ENCODE data around the gene ACER2. TPM values are rescaled to one million over a fixed set of nuclear protein-coding genes. Genes with fewer than 3 reads are reported as not detected.
A peak's percentile ranks its signal among the peaks of the same experiment; 100 is the strongest.
"Not testable (repeated sequence)": the region's sequence is repeated elsewhere in the genome, so short reads cannot be mapped to it uniquely, and the experiment has no call there.

ACER2 gene
- total RNA-seq, 1 donor, result 4.7 TPM

- no peak overlapping the region for H3K4me3 ChIP-seq (ENCODE audit: low read depth, low read length)
- no peak for TF ChIP-seq CTCF (IDR thresholded peaks at IDR 0.05; ENCODE audit: insufficient read depth, low read depth, low read length)
- DNase-seq (ENCODE audit: low read depth), result no peak
Observed at GRCh38 chr9:19405771-19406170, 3.0 kb upstream of the ACER2 start.

GRCh38 chr9:19408316-19408692, 505 bp upstream of the ACER2 start:
- TF ChIP-seq CTCF (IDR thresholded peaks at IDR 0.05; ENCODE audit: insufficient read depth, low read depth, low read length), result no peak
- DNase-seq (ENCODE audit: low read depth), result no peak
- H3K4me3 ChIP-seq (ENCODE audit: low read depth, low read length), result peak overlapping the region; percentile 86

- no peak for TF ChIP-seq CTCF (IDR thresholded peaks at IDR 0.05; ENCODE audit: insufficient read depth, low read depth, low read length)
- peak overlapping the region; percentile 86 for H3K4me3 ChIP-seq (ENCODE audit: low read depth, low read length)
- peak; percentile 65 for DNase-seq (ENCODE audit: low read depth)
Observed at GRCh38 chr9:19409401-19410194, 789 bp downstream of the ACER2 start.

- DNase-seq (ENCODE audit: low read depth), result no peak
- TF ChIP-seq CTCF (IDR thresholded peaks at IDR 0.05; ENCODE audit: insufficient read depth, low read depth, low read length), result no peak
- H3K4me3 ChIP-seq (ENCODE audit: low read depth, low read length), result peak overlapping the region; percentile 86
Observed at GRCh38 chr9:19410195-19410503, 1.3 kb downstream of the ACER2 start.

- DNase-seq (ENCODE audit: low read depth), result peak; percentile 36
- no peak overlapping the region for H3K4me3 ChIP-seq (ENCODE audit: low read depth, low read length)
- no peak for TF ChIP-seq CTCF (IDR thresholded peaks at IDR 0.05; ENCODE audit: insufficient read depth, low read depth, low read length)
Observed at GRCh38 chr9:19410594-19410993, 1.8 kb downstream of the ACER2 start.

GRCh38 chr9:19411316-19411715, 2.5 kb downstream of the ACER2 start:
- no peak overlapping the region for H3K4me3 ChIP-seq (ENCODE audit: low read depth, low read length)
- DNase-seq (ENCODE audit: low read depth), result peak; percentile 94
- TF ChIP-seq CTCF (IDR thresholded peaks at IDR 0.05; ENCODE audit: insufficient read depth, low read depth, low read length), result no peak

- not testable (repeated sequence) for DNase-seq (ENCODE audit: low read depth); H3K4me3 ChIP-seq (ENCODE audit: low read depth, low read length)
Observed at GRCh38 chr9:19413456-19413855, 4.6 kb downstream of the ACER2 start.

All from fibroblast of villous mesenchyme (primary cell).